NCI-H526 (cell line): ENCODE results near the gene FRYL.
"Not testable (repeated sequence)": the region's sequence is repeated elsewhere in the genome, so short reads cannot be mapped to it uniquely, and the experiment has no call there.

Experiments used
- DNase-seq, 2 experiments: peaks; one replicate each; lab custom pipeline; 2025; lab: John Stamatoyannopoulos, UW

Gene FRYL

GRCh38 chr4:48661391-48661790, 118.7 kb downstream of the FRYL start:
- no peak for DNase-seq

GRCh38 chr4:48660347-48660746, 119.7 kb downstream of the FRYL start:
- no peak for DNase-seq

GRCh38 chr4:48654015-48654664, 125.9 kb downstream of the FRYL start:
- no peak for DNase-seq

- peak; percentile 13 to 41 for DNase-seq
Measured at GRCh38 chr4:48653217-48654014, 126.7 kb downstream of the FRYL start.

GRCh38 chr4:48651914-48652313, 128.2 kb downstream of the FRYL start:
- no peak for DNase-seq

GRCh38 chr4:48649505-48649904, 130.6 kb downstream of the FRYL start:
- DNase-seq: no peak

DNA sequence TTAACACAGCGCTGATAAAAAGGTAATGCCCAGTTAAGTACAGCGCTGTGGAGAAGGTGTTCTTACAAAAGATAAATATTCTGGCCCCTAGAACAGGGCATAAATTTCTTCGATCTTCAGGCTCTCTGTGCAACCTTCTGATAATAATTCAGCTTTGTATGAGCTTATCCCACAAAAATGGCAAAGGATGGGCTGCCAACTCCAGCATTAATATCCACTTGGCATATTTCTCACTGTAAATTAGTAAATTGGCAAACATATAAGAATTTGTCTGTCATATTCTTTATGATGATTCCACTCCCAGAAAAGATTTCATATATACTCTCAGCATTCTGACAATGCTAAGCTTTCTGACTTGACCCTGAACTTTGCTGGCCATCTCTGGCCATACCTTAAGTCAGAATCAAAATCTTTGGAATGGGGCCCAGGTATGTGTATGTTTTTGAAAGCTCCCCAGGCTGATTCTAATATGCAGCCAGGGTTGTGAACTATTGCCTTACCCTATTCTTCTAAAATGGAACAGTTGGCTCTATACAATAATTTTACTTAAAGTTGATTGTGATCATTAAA, 134.8 kb downstream of the FRYL start:
- DNase-seq: no peak

DNA sequence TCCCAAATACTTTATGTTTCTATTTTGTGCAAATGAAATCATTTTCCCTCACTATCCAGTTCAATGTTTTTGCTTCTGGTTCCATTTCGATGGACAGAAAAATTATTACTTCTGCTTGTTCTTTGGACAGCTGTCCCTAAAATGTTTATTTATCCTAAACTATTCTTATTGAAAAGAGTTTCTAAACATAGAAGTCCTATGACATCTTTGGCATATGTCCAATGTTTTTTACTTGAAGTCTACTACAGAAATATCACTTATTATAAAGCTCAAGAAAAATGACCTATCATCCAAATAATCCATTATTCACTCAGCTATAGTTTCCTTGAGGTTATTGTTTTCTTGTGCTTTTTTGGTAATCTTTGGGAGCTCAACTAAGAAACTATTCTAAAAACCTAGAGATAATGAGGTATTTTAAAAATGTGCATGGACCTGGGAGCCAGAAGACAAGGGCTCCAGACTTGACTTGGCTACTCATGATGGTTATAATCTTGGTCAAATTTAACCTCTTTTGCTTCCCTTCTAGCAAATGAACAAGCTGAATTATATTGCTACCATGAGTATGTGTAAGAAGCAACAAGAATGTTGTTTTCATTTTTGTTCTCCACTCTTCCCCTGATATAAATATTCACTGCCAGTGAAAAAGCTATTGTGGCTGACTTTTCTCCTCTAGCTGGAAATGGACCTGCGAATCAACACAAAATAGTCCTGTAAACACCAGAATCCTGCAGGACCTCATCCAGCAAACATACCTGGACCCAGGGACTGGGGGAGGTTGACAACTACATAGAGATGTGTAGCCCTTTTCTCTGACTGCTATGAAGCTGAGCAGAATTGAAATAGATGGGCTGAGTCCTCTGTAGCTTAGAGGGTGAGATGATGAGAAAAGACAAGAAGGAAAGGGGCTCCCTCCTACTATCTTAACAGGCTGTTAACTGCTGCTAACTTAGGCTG, 137.4 kb downstream of the FRYL start:
- DNase-seq: no peak

DNA sequence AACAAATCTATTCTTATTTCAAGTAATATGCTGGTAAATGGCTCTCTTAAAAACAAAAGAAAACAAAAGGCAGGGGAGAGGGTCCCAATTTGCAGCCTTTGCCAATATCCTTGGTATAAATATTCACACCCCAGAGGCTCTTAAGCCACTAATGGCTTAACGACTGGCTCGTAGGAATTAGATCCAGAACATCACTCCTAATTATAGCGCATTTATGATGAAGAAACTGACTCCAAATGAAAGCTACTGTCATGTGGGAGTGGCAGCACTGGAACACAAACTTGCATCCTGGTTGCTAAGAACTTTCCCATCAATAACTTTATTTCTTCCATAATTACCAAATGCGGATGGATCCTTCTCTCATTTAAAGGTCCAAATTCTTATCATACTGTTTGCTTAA, 138.7 kb downstream of the FRYL start:
- no peak for DNase-seq

DNA sequence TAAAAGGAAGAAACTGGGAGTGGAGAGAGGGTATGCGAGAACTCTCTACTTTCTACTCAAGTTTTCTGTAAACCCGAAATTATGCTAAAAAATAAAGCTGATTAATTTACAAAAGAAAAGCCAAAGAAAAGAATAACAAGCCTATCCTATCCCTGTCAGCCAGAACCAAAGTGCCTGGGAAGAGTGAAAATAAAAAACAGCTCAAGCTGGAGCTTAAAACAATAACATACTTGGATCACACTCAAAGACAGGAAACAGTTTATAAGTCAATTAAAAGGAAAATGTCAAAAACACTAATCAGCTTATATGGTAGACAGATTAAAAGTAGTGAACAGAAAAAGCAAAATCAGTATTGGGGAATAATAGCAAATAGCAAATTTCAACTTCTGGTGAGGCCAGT, 139.4 kb downstream of the FRYL start:
- no peak for DNase-seq

- DNase-seq: no peak
Measured at GRCh38 chr4:48640225-48640624, 139.9 kb downstream of the FRYL start.

DNA sequence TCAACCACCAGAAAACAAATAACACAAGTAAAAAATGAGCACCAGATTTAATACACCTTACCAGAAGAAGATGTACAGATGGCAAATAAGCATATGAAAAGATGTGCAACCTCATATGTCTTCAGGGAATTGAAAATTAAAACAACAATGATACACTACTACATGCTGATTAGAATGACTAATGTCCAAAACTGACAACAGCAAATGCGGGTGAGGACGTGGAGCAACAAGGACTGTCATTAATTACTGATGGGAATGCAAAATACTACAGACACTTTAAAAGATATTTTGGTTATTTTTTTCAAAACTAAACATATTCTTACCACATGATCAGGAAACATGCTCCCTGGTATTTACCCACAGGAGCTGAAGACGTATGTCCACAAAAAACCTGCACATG, 140.3 kb downstream of the FRYL start:
- no peak for DNase-seq

DNA sequence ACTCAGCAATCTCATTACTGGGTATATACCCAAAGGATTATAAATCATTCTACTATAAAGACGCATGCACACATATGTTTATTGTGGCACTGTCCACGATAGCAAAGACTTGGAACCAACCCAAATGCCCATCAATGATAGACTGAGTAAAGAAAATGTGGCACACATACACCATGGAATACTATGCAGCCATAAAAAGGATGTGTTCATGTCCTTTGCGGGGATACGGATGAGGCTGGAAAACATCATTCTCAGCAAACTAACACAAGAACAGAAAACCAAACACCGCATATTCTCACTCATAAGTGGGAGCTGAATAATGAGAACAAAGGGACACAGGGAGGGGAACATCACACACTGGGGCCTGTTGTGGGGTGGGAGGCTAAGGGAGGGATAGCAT, 141.5 kb downstream of the FRYL start:
- not testable (repeated sequence) for DNase-seq

DNA sequence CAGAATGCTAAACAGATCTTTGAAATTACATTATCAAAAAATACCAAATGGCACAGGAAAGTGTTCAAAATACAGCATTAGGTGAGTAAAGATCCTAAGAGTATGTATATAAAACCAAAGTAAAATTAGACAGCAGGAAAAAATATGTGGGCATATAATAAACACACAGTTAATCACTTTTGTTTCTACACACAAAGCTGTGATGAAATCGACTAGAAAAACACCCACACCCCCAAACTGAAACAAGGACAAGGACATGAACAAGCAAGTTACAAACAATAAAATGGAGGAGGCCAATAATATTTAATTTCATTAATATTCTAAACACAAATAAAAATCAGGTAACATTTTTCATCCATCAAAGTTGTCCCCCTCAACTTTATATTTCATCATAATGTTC, 143.2 kb downstream of the FRYL start:
- DNase-seq: no peak

DNA sequence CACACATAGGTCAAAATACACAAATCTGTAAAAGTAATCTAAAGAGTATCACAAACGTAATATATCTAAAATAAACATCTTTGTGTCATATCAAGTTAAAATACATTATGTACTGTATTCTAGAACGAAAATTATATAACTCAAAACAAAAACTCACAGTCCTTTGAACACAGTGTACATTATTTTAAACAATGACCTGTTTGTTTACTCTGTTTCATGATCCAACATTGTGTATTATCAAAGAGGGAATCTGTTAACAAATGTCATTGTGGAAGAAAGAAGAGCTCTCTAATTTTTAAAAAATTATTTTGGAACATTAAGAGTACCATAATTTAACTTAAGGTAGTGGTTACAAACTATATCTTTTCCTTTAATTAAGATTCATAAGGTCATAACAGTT, 144.1 kb downstream of the FRYL start:
- DNase-seq: no peak

- no peak for DNase-seq
Measured at GRCh38 chr4:48635310-48635709, 144.8 kb downstream of the FRYL start.

DNA sequence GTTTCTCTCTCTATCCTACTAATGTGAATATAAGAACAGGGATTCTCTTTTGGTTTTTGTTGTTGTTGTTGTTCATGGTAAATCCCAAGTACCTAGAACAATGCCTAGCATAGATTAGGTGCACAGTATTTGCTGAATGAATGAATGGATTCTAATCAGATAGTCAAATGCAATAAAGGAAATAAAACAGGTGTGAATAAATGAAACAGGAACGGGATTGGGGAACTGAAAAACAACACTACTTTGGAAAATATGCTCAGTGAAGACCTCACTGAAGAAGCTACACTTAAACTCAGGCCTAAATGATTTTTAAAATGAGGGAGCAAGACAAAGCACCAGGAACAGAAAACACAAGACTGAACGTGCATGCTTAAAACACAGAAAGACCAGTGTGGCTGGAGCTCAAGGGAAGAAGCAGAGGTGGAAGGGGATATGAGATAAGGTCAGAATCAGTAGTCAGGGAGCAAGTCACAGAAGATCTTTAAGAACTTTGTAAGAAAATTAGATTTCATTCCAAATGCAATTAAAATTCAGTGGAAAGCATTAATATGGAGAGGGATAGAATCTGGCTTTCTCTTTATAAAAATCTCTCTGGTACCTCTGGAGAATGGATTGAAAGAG, 145.3 kb downstream of the FRYL start:
- no peak for DNase-seq

- no peak for DNase-seq
Measured at GRCh38 chr4:48633657-48634056, 146.4 kb downstream of the FRYL start.

DNA sequence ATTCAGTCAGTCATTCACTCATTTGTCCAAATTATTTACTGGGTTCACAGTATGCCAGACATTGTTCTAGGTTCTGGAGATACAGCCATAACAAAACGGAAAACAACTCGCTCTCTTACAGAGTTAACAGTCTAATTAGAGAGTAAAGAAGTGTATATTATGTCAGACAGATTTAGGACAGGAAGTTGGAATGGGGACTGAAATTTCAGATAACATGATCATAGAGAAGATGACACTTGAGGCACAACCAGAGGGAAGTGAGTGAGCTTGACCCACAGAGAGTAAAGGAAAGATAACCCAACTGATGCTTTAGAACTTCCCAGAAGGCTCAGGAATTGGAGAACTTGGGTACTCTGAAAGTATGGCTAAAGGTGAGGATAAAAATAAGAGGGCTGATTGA, 150.6 kb downstream of the FRYL start:
- DNase-seq: no peak

- no peak for DNase-seq
Measured at GRCh38 chr4:48623182-48623780, 156.8 kb downstream of the FRYL start.

DNA sequence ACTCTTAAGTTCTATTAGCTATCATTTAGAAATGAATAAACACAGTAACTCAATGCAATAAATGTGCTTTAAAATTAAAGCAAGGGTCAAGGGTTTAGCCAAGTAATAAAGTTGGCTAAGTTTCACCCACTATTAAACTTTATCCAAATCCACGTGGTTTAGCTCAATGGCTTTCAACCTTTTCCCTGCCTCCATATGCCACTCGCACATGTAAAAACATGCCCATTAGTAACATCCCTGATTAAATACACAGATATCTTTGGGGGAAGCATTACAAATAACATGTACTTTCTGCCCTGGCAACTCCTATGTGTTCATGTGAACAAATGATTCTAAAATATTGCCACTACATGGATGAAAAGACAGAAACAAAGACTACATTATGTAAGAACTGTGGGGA, 159.2 kb downstream of the FRYL start:
- no peak for DNase-seq
